PFSK-1 (cell line): ENCODE data around the gene HSPG2.

Experiments used
- FOXP2 ChIP-seq: optimal IDR thresholded peaks from 2 replicates; pipeline ENCODE3; 2011; ENCODE audit warnings: borderline replicate concordance, control low read depth, inconsistent platforms; ENCODE audit not compliant: insufficient read depth; ENCODE audit errors: extremely low read length, extremely low read depth
- POLR2AphosphoS5 ChIP-seq: IDR thresholded peaks from 2 replicates; pipeline ENCODE4 v1.6.1; 2012; ENCODE audit warnings: low read depth, mild to moderate bottlenecking, control low read depth, low read length, moderate library complexity
- SIN3A ChIP-seq: IDR thresholded peaks from 2 replicates; pipeline ENCODE4 v1.6.1; 2012; ENCODE audit warnings: mild to moderate bottlenecking, low read length, moderate library complexity, borderline replicate concordance; ENCODE audit not compliant: insufficient read depth
- TAF1 ChIP-seq: IDR thresholded peaks from 2 replicates; pipeline ENCODE4 v1.6.1; 2012; ENCODE audit warnings: low read length, control low read depth, borderline replicate concordance; ENCODE audit not compliant: insufficient read depth
- TF ChIP-seq, protein P1 (sequence below), 2 experiments: IDR thresholded peaks; 2 replicates each; pipeline versions ENCODE4 v1.6.1 to v1.8.0; 2011 to 2012; ENCODE audit warnings: low read depth in 2 of 2, low read length in 2 of 2, control low read depth in 1 of 2, inconsistent platforms in 1 of 2, mild to moderate bottlenecking in 1 of 2, moderate library complexity in 1 of 2; ENCODE audit not compliant: insufficient read depth in 1 of 2

HSPG2 gene

DNA sequence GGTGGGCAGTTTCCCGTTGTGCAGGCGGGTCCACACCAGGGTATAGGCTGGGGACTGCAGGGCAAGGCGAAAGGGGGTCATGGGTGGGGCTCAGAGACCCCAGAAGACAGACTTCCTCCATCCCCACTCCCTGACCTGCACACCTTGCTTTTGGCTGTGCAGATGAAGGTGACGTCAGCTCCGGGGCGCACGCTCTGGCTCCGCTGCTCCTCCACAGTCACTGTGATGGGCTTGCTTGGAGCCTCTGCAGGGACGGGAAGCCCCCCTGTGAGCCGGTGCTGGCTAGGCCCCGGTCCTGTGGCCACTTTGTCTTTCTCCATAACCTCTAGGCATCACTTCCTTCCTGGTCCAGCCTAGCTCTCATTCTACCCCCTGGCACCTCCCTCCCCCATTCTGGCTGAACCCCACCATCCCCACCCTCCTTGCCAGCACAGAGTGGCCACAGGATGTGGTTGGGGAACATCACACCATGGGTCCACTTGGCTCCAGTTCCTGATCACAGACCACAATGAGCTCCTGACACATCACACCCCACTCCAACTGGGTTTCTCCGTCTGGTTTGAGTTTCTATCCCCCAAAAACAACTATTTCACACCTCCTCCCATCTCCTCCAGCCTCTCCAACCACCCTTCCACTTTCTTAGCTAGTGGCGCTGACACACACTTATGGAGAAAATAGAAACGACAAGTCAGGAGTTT, 79.8 kb downstream of the HSPG2 start:
- TF ChIP-seq SIN3A, result no peak
- TF ChIP-seq, protein P1, sequence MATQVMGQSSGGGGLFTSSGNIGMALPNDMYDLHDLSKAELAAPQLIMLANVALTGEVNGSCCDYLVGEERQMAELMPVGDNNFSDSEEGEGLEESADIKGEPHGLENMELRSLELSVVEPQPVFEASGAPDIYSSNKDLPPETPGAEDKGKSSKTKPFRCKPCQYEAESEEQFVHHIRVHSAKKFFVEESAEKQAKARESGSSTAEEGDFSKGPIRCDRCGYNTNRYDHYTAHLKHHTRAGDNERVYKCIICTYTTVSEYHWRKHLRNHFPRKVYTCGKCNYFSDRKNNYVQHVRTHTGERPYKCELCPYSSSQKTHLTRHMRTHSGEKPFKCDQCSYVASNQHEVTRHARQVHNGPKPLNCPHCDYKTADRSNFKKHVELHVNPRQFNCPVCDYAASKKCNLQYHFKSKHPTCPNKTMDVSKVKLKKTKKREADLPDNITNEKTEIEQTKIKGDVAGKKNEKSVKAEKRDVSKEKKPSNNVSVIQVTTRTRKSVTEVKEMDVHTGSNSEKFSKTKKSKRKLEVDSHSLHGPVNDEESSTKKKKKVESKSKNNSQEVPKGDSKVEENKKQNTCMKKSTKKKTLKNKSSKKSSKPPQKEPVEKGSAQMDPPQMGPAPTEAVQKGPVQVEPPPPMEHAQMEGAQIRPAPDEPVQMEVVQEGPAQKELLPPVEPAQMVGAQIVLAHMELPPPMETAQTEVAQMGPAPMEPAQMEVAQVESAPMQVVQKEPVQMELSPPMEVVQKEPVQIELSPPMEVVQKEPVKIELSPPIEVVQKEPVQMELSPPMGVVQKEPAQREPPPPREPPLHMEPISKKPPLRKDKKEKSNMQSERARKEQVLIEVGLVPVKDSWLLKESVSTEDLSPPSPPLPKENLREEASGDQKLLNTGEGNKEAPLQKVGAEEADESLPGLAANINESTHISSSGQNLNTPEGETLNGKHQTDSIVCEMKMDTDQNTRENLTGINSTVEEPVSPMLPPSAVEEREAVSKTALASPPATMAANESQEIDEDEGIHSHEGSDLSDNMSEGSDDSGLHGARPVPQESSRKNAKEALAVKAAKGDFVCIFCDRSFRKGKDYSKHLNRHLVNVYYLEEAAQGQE (IDR thresholded peaks at IDR 0.05; ENCODE audit: insufficient read depth in 1 of 2, low read depth in 2 of 2, low read length in 2 of 2), result no peak
- TF ChIP-seq FOXP2, result no peak
- no peak for TF ChIP-seq POLR2AphosphoS5
- no peak for TF ChIP-seq TAF1

- TF ChIP-seq SIN3A (no peak), TAF1 (no peak), POLR2AphosphoS5 (no peak), FOXP2 (no peak)
- TF ChIP-seq, protein P1 (IDR thresholded peaks at IDR 0.05; ENCODE audit: insufficient read depth in 1 of 2, low read depth in 2 of 2, low read length in 2 of 2), result no peak
These were observed 81.6 kb downstream of the HSPG2 start for GRCh38 chr1:21855257-21856096.

- TF ChIP-seq TAF1 (no peak), SIN3A (no peak), POLR2AphosphoS5 (no peak), FOXP2 (no peak)
- TF ChIP-seq, protein P1 (IDR thresholded peaks at IDR 0.05; ENCODE audit: insufficient read depth in 1 of 2, low read depth in 2 of 2, low read length in 2 of 2), result no peak
These were observed 82.4 kb downstream of the HSPG2 start for GRCh38 chr1:21854751-21855131.

DNA sequence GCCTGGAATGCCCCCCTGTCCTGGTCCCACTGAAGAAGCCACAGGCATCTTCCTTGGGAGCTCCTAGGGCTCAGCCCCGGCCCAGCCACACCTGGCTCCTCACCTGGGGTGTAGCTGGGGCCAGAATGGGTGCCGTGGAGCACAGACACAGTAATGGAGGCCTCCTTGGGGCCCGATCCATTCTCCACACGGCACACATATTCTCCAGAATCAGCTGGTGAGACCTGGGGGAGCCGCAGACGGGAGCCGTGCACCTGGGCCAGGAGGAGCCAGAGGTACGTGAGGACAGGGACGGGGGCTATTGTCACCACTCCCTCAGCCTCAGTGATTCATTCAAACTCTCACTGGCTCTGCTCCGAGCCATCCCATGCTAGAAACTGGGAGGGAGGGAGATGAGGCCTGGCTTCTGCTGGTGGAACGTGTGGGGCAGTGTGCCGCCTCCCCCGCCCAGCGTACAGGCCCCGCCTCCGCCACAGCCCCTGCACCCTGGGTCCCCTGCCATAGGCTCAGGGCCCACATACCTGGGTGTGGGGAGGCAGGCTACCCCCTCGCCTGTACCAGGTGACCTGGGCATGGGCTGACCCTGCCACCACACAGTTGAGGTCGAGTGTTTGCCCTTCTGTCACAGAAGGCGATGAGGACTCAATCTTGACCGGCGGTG, 82.9 kb downstream of the HSPG2 start:
- TF ChIP-seq SIN3A (no peak), TAF1 (no peak), FOXP2 (no peak), POLR2AphosphoS5 (no peak)
- TF ChIP-seq, protein P1 (IDR thresholded peaks at IDR 0.05; ENCODE audit: insufficient read depth in 1 of 2, low read depth in 2 of 2, low read length in 2 of 2), result no peak
